GM12878 (cell line): ENCODE data around the gene MVK. TPM values are rescaled to one million over a fixed set of nuclear protein-coding genes. Genes with fewer than 3 reads are reported as not detected.

Source experiments
- ATAC-seq: fragments of 200-7000 bp; cut with Tn5 transposase; 3 replicates; pipeline ENCODE4 v1.9.1; 2020; ENCODE audit warnings: mild to moderate bottlenecking, moderate library complexity
- BruUV-seq: library from RNA; stranded (reverse); fragments of 400-500 nt; replicated peaks from 2 replicates; lab custom pipeline; 2021; lab: Mats Ljungman, UMichigan
- CTCF ChIA-PET: fragments of 300-600 bp; sonication (Branson Sonifier 250); formaldehyde crosslinking; extraction: SDS; loops from one replicate; lab custom pipeline; 2021; ENCODE audit warnings: inconsistent platforms; lab: Yijun Ruan, JAX
- POLR2A ChIA-PET: fragments of 350-600 bp; formaldehyde crosslinking; extraction: SDS; loops from one replicate; lab custom pipeline; 2021; ENCODE audit warnings: inconsistent platforms; lab: Charles Lee
- RAD21 ChIA-PET: fragments of 300-600 bp; sonication (Branson Sonifier 250); formaldehyde crosslinking; loops from one replicate; lab custom pipeline; 2023; ENCODE audit warnings: antibody characterized with exemption; ENCODE audit not compliant: unreplicated experiment; lab: Charles Lee
- SMC1A ChIA-PET: fragments of 300-600 bp; sonication (Branson Sonifier 250); formaldehyde crosslinking; loops from one replicate; lab custom pipeline; 2023; ENCODE audit not compliant: unreplicated experiment, uncharacterized antibody; lab: Charles Lee
- DNase-seq: peaks from one replicate; pipeline ENCODE4 v3.0.0-alpha.2; 2011; ENCODE audit warnings: low read depth, low spot score
- FAIRE-seq: peaks from 3 replicates; lab custom pipeline; 2011; peaks lifted over from hg19 to GRCh38; lab: Jason Lieb, UNC
- H2AFZ ChIP-seq: 2 replicates; pipeline ENCODE4 v1.6.0; 2011; ENCODE audit warnings: low read depth, low read length, control low read depth; ENCODE audit not compliant: control insufficient read depth
- H3K27ac ChIP-seq: 2 replicates; pipeline ENCODE4 v1.5.1; 2011; ENCODE audit warnings: control low read depth; ENCODE audit not compliant: control insufficient read depth, insufficient read depth
- H3K27me3 ChIP-seq, 2 experiments: replicated peaks in 1 of 2; 2 replicates each; pipeline versions ENCODE4 v1.6.0 to v1.6.1; 2011; ENCODE audit warnings: low read length in 1 of 2; ENCODE audit not compliant: control insufficient read depth in 2 of 2, insufficient read depth in 2 of 2
- H3K36me3 ChIP-seq, 2 experiments: 2 replicates each; pipeline ENCODE4 v1.5.1; 2011; ENCODE audit warnings: low read length in 1 of 2; ENCODE audit not compliant: control insufficient read depth in 2 of 2, insufficient read depth in 2 of 2
- H3K4me1 ChIP-seq: 2 replicates; pipeline ENCODE4 v1.6.1; 2011; ENCODE audit warnings: mild to moderate bottlenecking, low read length, moderate library complexity, mixed read lengths; ENCODE audit not compliant: control insufficient read depth, insufficient read depth
- H3K4me2 ChIP-seq: 2 replicates; pipeline ENCODE4 v1.6.0; 2011; ENCODE audit warnings: control low read depth; ENCODE audit not compliant: control insufficient read depth, insufficient read depth
- H3K4me3 ChIP-seq: fragments of 200-600 bp; sonication (generic); 2 replicates; pipeline ENCODE4 v1.5.1; 2016
- H3K79me2 ChIP-seq: 2 replicates; pipeline ENCODE4 v1.6.0; 2011; ENCODE audit warnings: low read length; ENCODE audit not compliant: control insufficient read depth, insufficient read depth
- H3K9ac ChIP-seq: 2 replicates; pipeline ENCODE4 v1.8.0; 2011; ENCODE audit warnings: low read length, control low read depth, mixed read lengths; ENCODE audit not compliant: control insufficient read depth, insufficient read depth
- H3K9me3 ChIP-seq: replicated peaks from 3 replicates; pipeline ENCODE4 v1.5.1; 2011; ENCODE audit warnings: mild to moderate bottlenecking, low read length; ENCODE audit not compliant: control insufficient read depth, insufficient read depth
- H4K20me1 ChIP-seq: 2 replicates; pipeline ENCODE4 v1.6.0; 2011; ENCODE audit not compliant: control insufficient read depth, insufficient read depth
- BRCA1 ChIP-seq: IDR thresholded peaks from 2 replicates; pipeline ENCODE4 v1.6.1; 2011; ENCODE audit warnings: low read depth, low read length, improper control_type of control experiment
- CHD2 ChIP-seq: IDR thresholded peaks from 2 replicates; pipeline ENCODE4 v1.6.1; 2011; ENCODE audit warnings: low read depth, low read length, improper control_type of control experiment, borderline replicate concordance
- EED ChIP-seq: sonication (generic); IDR thresholded peaks from 2 replicates; pipeline ENCODE4 v1.6.1; 2016; ENCODE audit warnings: antibody characterized with exemption, low read depth
- IKZF1 ChIP-seq: fragments of 450-650 bp; conservative IDR thresholded peaks from 2 replicates; pipeline ENCODE4 v1.6.1; 2017; ENCODE audit warnings: antibody characterized with exemption, mild to moderate bottlenecking
- IKZF2 ChIP-seq, 2 experiments: fragments of 450-650 bp; IDR thresholded peaks; 2 replicates each; pipeline ENCODE4 v1.6.1; 2017; ENCODE audit warnings: mild to moderate bottlenecking in 2 of 2, moderate library complexity in 2 of 2
- NR2F1 ChIP-seq: fragments of 450-650 bp; conservative IDR thresholded peaks from 2 replicates; pipeline ENCODE4 v1.6.1; 2017; ENCODE audit warnings: mild to moderate bottlenecking
- RUNX3 ChIP-seq: IDR thresholded peaks from 2 replicates; pipeline ENCODE4 v1.6.1; 2012; ENCODE audit warnings: low read length, inconsistent platforms
- SIX5 ChIP-seq: IDR thresholded peaks from 2 replicates; pipeline ENCODE4 v1.6.1; 2011; ENCODE audit warnings: mild to moderate bottlenecking, low read depth, low read length, moderate library complexity; ENCODE audit not compliant: severe bottlenecking
- SMAD1 ChIP-seq: fragments of 450-650 bp; IDR thresholded peaks from 2 replicates; pipeline ENCODE4 v1.6.1; 2018; ENCODE audit warnings: mild to moderate bottlenecking, low read depth; ENCODE audit not compliant: partially characterized antibody
- SPI1 ChIP-seq: IDR thresholded peaks from 2 replicates; pipeline ENCODE4 v1.6.1; 2011; ENCODE audit warnings: low read depth, mild to moderate bottlenecking, low read length, moderate library complexity, borderline replicate concordance; ENCODE audit not compliant: insufficient read depth
- TCF7 ChIP-seq: IDR thresholded peaks from 2 replicates; pipeline ENCODE4 v1.6.1; 2014; ENCODE audit warnings: antibody characterized with exemption, borderline replicate concordance
- ZNF207 ChIP-seq: fragments of 450-650 bp; IDR thresholded peaks from 2 replicates; pipeline ENCODE4 v1.6.1; 2014; ENCODE audit warnings: antibody characterized with exemption, mild to moderate bottlenecking, borderline replicate concordance
- ZNF622 ChIP-seq: fragments of 450-650 bp; IDR thresholded peaks from 2 replicates; pipeline ENCODE4 v1.6.1; 2017; ENCODE audit warnings: mild to moderate bottlenecking, inconsistent platforms
- WGBS: methylation state at CpG from one replicate; pipeline ENCODE4 v1.1.6; 2016; ENCODE audit warnings: low lambda C conversion rate; ENCODE audit not compliant: insufficient replicate concordance, insufficient coverage; ENCODE audit errors: missing lambda C conversion rate; 5-methylcytosine and 5-hydroxymethylcytosine counted together
- in situ Hi-C: fragments of 300-500 bp; cut with MboI; formaldehyde crosslinking; loops from 9 replicates; pipeline ENCODE4 v1.14.3; 2018; ENCODE audit warnings: mixed read lengths
- intact Hi-C: fragments of 100-400 bp; cut with micrococcal nuclease; formaldehyde crosslinking; loops from one replicate; pipeline ENCODE4 v1.14.2; 2022; ENCODE audit not compliant: unreplicated experiment
- polyA plus RNA-seq, 11 experiments: library from polyadenylated mRNA; depleted of rRNA in 4 of 11; unstranded in 6 of 11; stranded (reverse) in 5 of 11; fragments of >200 nt; fragmentation: Nextera tagmentation in 4 of 11; fragmentation: Illumina TruSeq in 1 of 11; extraction: Ambion mirVana in 4 of 11; extraction: Trizol in 1 of 11; gene quantifications; 1 replicate in 1 of 11; 2 replicates in 10 of 11; pipeline versions ENCODE4 v1.2.1 to v1.2.3, GENCODE V29; 2011 to 2016; ENCODE audit warnings: inconsistent platforms in 2 of 11, missing spikeins in 2 of 11, low read depth in 1 of 11
- total RNA-seq, 4 experiments: library from RNA; depleted of rRNA in 3 of 4; stranded (reverse); fragments of >200 nt in 3 of 4; fragmentation: Illumina TruSeq in 1 of 4; extraction: Trizol in 1 of 4; gene quantifications; 2 replicates each; pipeline versions ENCODE4 v1.2.1 to v1.2.3, GENCODE V29; 2013 to 2021

MVK gene
- total and polyA plus RNA-seq, 10 of the 15 experiments (the other 5 are each of a cell fraction or from before 2014, with no cell fraction given), result 0.24 to 46.7 (median 31.9) TPM

DNA sequence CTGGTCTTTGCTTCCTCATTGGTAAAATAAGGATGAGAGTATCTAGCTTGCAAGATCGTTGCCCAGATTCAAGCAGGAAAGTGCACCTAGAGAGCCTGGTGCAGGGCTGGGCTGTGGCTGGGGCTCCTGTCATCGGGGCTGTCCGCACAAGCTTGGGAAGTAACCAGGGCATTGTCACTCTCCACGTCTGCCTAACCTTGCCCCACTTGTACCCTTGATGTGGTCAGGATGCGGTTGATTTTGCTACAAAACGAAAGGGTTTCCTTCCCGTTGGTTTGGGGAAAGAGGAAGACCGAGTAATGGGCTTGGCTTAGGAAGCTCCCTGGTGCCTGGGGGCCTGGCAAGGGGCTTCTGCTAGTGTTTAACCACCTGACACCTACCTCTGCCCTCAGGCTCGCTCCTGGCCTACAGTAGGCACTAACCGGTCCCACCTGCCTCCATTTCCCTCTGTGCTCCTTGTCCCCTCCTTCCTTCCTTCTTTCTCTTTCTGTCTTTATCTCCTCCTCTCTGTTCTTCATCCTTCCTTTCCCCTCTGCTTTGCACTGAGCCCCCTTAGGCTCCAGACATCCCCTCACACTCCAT, 21.8 kb downstream of the MVK start:
- H3K4me2 ChIP-seq, result no peak overlapping the region
- H2AFZ ChIP-seq, result no peak overlapping the region
- ChIA-PET SMC1A (no interaction called here), CTCF (interaction anchor here (0.9 kb wide), 1 partner anchor 70 kb away, joined by 3 read pairs; no protein-coding TSS in a partner anchor), POLR2A (no interaction called here), RAD21 (interaction anchor here (3.6 kb wide), 1 partner anchor 180 kb away, joined by 16 read pairs; no protein-coding TSS in a partner anchor)
- DNase-seq, result no peak
- peaks cover 4% of the 10 kb centered on the region; the same call in 1 of the 2 replicates for H3K4me1 ChIP-seq
- H4K20me1 ChIP-seq, result no peaks in the 10 kb centered on the region
- TF ChIP-seq SMAD1, result no peak
- no peak for TF ChIP-seq CHD2
- TF ChIP-seq RUNX3, result peak; percentile 90
- TF ChIP-seq ZNF622, result no peak
- 0 out of 2 replicates have a peak, but pooled peaks have one; percentile 25 for TF ChIP-seq NR2F1
- no peak for TF ChIP-seq ZNF207
- peak; percentile 50 to 64; a peak in 3 of 4 replicates for TF ChIP-seq IKZF2 (IDR thresholded peaks at IDR 0.05)
- no peak for TF ChIP-seq SIX5
- peak; percentile 74 for TF ChIP-seq EED
- peak; percentile 86 for TF ChIP-seq TCF7
- TF ChIP-seq IKZF1, result peak; percentile 67
- TF ChIP-seq SPI1, result peak; percentile 45; the same call in 1 of the 2 replicates
- TF ChIP-seq BRCA1, result no peak
- no peak overlapping the region for H3K9ac ChIP-seq
- FAIRE-seq, result no peak
- WGBS, result 11% methylated on average over 10 of the region's 10 CpGs
- H3K27ac ChIP-seq, result no peak overlapping the region
- no peaks in the 10 kb centered on the region for H3K79me2 ChIP-seq
- intact Hi-C loops, result no loop called here
- H3K9me3 ChIP-seq, result no peaks in the 10 kb centered on the region
- no peak overlapping the region for H3K4me3 ChIP-seq
- BruUV-seq, result no TSS peak
- ATAC-seq, result peak; percentile 66
- in situ Hi-C loops, result no loop called here
- peaks cover 2 to 4% of the 10 kb centered on the region in 2 experiments; a peak in 2 of 4 replicates for H3K36me3 ChIP-seq
- H3K27me3 ChIP-seq, result no peaks in the 10 kb centered on the region
